ENCODE measurements around the gene FAAH.

GRCh38 chr1:46437723-46438122 lies 43.6 kb downstream of the FAAH start:
- TF ChIP-seq CTCF (IDR thresholded peaks at IDR 0.05; ENCODE audit: low read depth, low read length) (no peak), MYC (IDR thresholded peaks at IDR 0.05; ENCODE audit: low read depth, low read length) (no peak), MAX (IDR thresholded peaks at IDR 0.05; ENCODE audit: low read depth, low read length) (no peak)
